PC-3 (cell line): ENCODE results near the gene PHF19.

Source experiments
- CTCF ChIP-seq: fragments of 300-600 bp; sonication (generic); conservative IDR thresholded peaks from 2 replicates; pipeline ENCODE4 v1.5.1; 2017; ENCODE audit warnings: antibody characterized with exemption, low read depth, mild to moderate bottlenecking, low read length
- EZH2 ChIP-seq: fragments of 300-600 bp; sonication (generic); IDR thresholded peaks from one replicate; pipeline ENCODE4 v1.6.1; 2017; ENCODE audit warnings: antibody characterized with exemption, mild to moderate bottlenecking, low read length; ENCODE audit not compliant: unreplicated experiment
- EZH2phosphoT487 ChIP-seq: fragments of 300-600 bp; sonication (generic); IDR thresholded peaks from 2 replicates; pipeline ENCODE4 v1.6.1; 2018; ENCODE audit warnings: mild to moderate bottlenecking, antibody characterized with exemption, low read length, borderline replicate concordance

GRCh38 chr9:120839146-120839545 is 37.8 kb downstream of the PHF19 start:
- TF ChIP-seq CTCF (no peak), EZH2 (no peak), EZH2phosphoT487 (no peak)
